OCI-LY3 (cell line): Measurements from ENCODE around the gene LOX.

Experiments
- CTCF ChIP-seq: fragments of 200-600, 300-600 bp; sonication (generic); IDR thresholded peaks from 2 replicates; pipeline ENCODE4 v1.5.1; 2014; ENCODE audit warnings: antibody characterized with exemption, low read length, low read depth
- EZH2phosphoT487 ChIP-seq: fragments of 200-600 bp; shearing (Covaris generic); IDR thresholded peaks from 2 replicates; pipeline ENCODE4 v1.6.1; 2018; ENCODE audit warnings: antibody characterized with exemption, mixed run types, low read depth

GRCh38 chr5:122076050-122076461, 2.0 kb downstream of the LOX start:
- TF ChIP-seq CTCF (no peak; the same call in 1 of the 2 replicates), EZH2phosphoT487 (no peak)
